GM19395 (cell line): ENCODE results near the gene MGAT2.
"Not testable (repeated sequence)": the region's sequence is repeated elsewhere in the genome, so short reads cannot be mapped to it uniquely, and the experiment has no call there.

Experiments
- ATAC-seq: cut with Tn5 transposase; IDR thresholded peaks from one replicate; pipeline ENCODE4 v1.9.1; 2021; ENCODE audit warnings: mild to moderate bottlenecking, moderate library complexity; ENCODE audit not compliant: unreplicated experiment

The MGAT2 gene

DNA sequence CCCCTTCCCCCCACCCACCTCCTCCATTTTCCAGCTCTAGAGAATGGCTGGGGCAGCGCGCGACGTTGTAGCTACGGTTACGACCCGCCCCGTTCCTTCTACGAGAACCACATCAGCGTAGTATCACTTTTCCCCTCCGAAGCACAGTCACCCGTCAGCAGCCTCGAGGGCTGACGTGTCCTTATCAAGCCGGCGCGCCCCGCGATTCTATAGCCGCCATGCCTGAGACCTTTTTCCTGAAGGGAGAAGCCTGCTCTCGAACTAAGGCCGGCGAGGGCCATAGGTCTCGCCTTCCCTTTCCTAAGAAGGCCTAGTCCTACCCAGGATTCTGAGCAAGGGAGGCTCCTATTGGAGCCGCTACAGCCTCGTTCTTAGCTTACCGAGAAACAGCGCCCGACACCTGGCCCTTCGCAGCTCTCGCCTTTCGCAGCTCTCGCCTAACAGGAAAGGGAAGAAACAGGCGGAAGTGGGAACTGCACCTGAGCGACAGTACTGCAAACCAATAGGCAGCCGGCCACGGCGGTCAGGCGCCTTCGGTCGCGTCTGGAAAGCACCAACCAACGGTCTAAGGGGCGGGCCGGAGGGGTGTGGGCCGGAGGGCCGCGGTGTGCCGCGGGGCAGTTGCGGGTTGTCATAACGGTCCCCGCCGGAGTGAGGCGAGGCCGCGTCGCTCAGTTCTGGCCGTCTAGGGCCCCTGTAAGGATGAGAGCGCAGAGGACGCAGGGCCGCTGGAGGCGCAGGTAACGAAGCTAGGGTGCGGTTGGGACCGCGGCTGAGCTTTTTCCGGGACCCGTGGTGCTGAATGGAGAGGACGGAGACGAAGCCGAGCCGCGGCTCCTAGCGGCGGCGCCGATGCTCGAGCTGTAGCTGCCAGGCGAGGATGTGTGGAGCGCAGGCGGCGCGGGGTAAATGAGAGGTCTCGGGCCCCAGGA lies at the start of gene MGAT2, which contains the start of gene RPL36AL:
Gene MGAT2 (plus strand): TSS at position 618 of the 932 bp plus-strand sequence. CDS start 470 bp downstream, outside the sequence.
Gene RPL36AL (minus strand): TSS at position 445 of the 932 bp plus-strand sequence. CDS start 1,522 bp downstream, outside the sequence.
- peak; percentile 95 for ATAC-seq

DNA sequence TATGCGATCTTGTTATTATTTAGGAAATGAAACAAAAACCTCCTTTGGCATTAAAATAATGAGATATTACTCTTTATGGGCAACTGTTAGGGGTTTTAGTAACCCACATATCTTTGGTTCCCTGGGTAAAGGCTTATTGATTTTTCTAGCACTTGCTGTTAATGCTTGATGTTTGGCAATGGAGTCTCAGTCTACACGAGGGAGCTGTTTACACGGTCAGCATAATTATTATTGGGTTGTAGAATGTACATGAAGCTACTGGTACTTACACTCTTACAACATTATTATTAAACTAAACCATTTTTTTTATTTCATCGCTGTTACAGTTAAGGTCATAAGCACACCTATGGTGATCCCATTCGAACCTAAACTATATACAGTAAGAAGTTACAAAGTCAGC lies 46.6 kb upstream of the MGAT2 start:
- no peak for ATAC-seq

DNA sequence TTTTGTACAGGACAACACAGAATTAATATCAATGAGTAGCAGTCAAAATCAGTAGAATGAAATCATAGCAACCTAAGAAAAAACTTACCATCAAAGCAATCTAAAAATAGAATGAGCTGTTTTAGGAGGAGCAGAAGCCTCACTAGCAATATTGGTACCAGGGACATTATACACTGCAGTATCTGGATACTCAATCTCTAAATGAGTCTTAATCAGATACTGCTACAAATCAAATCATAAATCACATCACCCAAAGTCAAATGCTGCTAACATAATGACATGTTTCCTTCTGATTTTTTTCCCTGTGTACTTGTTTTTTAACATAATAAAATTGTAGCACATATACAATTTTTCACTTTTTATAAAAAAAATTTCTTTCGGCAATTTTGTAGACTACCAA lies 42.5 kb upstream of the MGAT2 start:
- no peak for ATAC-seq

DNA sequence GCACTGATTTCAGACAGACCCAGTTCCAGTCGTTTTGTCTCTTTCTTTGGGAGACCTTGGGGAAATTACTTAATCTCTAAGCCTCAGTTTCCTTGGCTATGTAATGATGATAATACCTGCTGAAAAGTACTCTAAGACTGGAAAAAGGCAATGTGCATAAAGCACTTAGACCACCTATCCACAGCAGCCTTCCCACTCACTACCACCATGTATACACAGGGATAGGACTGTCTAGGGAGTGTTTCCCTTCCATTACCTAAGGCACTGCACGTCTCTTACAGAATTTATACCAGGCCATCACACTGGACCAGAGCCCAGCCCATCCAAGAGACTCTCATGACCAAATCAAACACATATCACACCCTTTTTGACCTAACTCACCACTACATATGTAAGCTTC lies 40.8 kb upstream of the MGAT2 start:
- no peak for ATAC-seq

DNA sequence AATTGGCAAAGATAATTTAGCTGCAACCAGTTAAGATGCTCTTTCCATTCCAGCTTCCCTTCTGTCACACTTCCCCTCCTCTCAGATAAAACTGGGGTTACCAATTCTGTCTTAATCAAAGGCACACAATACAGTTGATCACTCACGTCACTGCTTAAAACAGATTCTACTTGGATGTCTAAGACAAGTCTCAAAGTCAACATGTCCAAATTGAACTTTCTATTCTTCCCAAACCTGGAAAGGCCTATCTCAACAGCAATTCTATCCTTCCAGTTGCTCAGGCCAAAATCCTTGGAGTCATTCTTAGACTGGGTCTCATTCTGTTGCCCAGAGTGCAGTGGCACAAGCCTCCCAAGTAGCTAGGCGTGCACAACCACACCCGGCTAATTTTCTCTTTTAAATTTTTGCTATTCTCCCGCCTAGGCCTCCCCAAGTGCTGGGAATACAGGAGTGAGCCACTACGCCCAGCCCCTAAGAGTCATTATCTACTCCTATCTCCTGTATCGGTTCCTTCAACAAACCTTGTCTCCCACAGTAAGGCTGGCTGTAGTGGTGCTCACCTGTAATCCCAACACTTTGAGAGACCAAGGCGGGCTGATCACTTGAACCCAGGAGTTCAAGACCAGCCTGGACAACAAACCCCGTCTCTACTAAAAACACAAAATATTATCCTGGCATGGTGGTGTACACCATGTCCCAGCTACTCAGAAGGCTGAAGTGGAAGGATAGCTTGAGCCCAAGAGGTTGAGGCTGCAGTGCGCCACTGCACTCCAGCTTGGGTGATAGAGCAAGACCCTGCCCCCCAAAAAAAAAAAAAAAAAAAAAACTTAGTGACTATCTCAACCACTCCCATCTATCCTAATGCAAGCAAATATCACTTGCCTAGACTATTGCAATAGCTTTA lies 39.1 kb upstream of the MGAT2 start:
- no peak for ATAC-seq

DNA sequence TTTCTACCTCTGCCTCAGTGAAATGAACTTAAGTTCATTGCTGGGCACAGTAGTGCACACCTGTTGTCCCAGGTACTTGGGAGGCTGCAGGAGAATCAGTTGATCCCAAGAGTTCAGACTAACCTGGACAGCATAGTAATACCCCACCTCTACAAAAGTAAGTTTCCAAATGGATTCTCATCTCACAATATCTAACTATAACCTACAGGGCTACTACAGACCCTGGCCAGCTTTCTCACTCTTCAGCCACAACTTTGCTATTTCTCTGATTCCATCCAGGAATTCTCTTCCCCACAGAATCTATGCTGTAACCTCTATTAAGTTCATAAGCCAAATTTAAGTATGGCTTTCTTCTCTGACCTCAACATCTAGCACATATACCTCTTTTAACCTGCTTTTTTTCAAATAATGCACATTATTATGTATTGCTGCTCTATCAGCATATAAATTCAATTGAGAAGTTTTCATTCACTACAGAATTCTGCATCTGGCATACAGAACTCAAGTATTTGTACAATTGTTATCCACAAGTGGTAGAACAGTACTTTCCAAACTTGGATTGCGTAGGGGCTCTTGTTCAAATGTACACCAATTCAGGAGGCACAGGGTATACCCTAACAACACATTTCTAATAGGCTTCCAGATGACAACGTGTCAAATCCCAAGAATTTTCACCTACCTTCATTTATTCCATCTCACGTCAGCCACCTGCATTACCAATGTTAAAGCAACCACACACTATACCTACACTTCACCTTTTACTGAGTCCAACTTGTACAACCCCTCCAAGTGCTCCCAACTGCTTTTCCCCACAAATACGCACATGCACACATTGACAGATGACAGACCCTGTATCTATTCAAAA lies 38.3 kb upstream of the MGAT2 start:
- no peak for ATAC-seq

DNA sequence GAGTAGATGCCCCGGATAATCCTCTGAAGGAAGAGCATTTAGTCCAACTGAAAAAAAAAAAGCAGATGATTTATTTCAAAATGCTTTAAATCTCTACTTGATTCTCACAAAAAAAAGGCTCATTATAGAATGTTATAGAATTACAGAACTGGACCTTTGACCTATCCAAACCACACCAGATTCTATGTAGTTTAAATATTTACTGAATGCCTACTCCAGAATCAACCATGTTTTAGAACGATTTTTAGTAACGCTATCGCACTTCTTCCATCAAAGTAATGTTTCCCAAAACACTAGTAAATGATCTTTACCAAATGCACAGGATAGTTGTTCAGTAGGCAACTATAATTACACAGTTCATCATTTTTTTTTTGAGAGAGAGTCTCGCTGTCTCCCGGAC lies 37.0 kb upstream of the MGAT2 start:
- no peak for ATAC-seq

DNA sequence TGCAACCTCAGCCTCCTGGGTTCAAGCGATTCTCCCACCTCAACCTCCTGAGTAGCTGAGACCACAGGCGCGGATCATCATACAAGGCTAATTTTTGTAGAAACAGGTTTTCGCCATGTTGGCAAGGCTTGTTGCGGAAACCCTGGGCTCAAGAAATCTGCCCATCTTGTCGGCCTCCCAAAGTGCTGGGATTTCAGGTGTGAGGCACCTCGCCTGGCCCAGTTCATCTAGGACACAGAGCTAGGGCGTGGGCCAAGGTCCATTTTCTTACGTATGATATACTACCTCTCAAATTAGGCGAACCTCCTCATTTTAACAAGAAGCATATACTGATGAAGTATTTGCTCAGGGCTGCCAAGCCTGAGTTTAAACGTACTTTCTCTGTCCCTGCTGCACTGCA lies 36.5 kb upstream of the MGAT2 start:
- ATAC-seq = no peak

DNA sequence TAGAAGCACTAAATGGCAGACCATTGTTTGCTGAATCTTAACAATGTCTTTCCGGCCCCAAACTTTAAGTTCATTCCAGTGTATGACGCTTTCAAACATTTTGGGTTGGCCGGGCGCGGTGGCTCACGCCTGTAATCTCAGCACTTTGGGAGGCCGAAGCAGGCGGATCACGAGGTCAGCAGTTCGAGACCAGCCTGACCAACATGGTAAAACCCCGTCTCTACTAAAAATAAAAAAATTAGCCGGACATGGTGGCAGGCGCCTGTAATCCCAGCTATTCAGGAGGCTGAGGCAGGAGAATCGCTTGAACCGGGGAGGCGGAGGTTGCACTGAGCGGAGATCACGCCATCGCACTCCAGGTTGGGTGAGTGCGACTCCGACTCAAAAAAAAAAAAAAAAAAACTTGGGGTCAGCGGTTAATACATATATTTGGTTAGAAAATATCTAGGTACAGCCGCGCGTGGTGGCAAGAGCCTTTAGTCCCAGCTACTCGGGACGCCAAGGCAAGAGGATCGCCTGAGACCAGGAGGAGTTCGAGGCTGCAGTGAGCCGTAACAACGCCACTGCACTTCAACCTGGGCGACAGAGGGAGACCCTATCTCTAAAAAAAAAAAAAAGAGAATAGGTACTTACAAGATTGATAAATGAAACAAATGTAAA lies 35.5 kb upstream of the MGAT2 start:
- ATAC-seq = not testable (repeated sequence)

DNA sequence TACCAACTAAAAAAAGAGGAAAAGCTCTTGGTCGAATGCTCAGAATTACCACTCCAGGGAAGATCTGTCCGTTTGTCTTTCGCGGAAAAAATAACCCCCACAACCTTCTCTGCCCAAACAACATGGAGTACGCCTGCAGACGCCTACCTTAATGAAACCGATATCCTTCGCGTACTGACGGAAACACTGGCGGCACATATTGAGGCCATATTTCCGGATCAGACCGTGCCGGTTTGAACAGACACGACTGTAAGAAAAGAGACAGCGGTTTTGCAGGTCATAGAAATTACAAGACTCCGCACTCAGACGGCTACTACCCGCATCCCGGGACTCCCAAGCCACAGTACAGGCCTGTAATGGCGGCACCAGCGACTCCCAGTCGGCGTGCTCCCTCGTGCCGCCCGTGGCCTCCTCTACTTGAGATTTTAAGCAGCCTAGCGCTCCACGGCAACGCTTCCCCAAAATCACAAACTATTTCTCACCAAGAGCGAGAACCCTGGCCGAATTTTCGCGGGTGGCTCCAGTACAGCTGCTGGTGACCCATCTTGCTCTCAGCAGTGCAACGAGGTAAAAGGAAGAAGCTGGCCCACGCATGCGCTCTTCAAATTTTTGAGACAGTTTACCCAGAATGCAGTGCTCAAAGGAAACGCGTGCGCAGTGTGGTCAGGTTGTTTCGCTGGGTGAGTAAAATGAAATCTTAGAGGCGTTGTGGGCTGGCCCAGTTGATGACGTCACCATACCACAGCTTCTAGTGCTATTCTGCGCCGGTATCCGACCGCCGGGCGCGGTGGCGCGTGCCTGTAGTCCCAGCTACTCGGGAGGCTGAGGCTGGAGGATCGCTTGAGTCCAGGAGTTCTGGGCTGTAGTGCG lies 34.6 kb upstream of the MGAT2 start, which contains the start of gene RPS29:
Gene RPS29 (minus strand): TSS at position 578 of the 870 bp plus-strand sequence. CDS start 34 bp downstream, at position 544.
- ATAC-seq = peak; percentile 87

DNA sequence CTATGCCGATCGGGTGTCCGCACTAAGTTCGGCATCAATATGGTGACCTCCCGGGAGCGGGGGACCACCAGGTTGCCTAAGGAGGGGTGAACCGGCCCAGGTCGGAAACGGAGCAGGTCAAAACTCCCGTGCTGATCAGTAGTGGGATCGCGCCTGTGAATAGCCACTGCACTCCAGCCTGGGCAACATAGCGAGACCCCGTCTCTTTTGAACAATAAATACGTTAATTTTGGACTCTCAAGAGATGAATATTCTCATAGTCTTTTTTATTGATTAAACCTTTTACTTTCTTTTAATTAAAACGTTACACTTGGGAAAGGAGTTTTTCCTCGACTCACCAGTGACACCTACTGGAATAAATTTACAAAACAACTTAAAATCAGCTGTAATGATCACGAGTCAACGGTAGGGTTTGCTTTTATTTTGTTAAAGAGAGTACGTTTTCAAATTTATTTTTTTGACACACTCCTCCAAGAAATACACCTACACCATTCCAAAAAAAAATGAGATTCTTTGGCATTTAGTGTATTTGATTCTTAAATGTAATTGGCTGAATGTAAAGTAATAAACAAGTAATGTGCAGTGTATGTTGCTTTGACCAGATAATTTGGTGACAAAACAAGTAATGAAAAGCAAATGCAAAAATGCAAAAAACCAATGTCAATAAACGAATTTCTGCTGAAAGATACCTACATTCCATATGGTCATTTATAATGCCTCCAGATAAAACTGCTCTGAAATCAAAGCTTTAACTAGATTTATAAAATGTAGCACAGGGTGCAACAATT lies 33.7 kb upstream of the MGAT2 start:
- peak; percentile 39 for ATAC-seq

DNA sequence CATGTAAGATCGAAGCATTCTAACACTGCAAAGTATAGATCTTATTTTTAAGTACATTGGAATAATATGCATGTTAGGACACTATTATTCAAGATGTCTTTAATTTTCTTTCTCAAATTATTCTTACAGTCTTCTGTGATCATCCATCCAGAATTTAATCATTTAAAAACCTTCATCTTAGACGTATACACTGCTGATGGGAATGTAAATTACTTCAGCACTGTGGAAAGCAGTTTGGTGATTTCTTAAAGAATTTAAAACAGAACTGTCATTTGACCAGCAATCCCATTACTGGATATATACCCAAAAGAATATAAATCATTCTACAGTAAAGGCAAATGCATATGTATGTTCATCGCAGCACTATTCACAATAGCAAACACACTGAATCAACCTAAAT lies 31.2 kb upstream of the MGAT2 start:
- ATAC-seq = no peak

DNA sequence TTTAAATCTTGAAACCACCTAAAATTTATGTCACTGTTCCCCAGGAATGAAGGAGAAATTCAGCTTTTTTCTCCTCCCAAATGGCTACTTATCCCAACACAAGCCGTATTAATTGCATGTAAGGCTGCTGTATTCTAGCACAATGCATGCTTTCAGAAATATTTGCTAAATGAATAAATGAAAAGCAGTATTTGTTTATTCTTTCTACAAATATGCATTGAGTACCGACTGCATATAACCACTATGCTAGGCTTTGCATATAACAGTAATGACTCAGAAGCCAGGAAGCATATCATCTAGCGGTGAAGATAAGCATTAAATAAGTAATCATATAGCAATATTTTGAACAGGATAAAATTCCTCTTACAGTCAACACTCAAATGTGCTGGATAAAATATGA lies 27.6 kb upstream of the MGAT2 start:
- ATAC-seq = no peak

DNA sequence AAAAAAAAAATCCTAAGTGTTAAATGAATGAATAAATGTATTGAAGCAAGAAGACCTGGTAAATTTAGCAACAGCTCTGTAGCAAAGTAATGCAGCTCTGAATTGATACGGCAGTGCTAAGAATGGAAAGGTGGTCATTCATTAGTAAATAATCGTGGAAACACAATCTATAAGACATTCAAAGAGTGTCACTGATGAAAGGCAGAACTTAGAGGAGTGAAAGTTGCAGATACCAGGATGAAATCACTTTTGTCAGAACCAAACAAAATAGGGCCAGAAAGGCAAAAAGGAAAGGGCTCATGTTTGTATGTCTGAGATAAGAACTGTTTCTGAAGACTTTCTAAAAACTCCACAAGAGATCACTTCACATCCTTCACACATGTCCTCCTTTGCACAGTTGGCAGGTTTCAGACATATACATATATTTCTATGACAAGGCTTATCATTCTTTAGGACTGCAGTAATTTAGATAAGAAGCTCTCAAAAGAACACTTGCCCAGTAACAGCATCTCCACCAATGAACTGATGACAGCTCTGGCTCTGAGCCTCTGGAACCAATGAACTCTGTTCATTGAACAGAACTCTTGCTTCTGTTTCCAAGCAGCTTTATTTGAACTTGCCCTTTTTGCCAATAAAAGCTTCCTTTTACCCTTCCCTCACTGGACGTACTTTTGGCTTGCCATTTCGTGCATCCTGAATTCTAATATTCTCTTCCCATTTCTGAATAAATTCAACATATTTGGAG lies 26.1 kb upstream of the MGAT2 start:
- ATAC-seq = no peak

DNA sequence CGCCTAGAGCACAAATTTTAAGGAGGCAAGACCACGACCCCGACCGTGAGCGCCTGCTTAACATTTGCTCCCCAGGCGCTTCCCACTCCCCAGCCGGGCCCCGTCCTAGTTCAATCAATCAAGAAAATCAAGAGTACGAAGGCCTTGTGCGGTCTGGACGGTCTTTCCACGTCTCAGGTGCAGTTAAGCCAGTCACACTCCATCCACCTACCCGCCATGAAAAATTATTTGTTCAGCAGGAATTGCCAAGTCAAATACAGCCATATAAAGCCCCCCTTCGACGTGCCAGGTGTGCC lies 22.5 kb upstream of the MGAT2 start:
- peak; percentile 1 for ATAC-seq

DNA sequence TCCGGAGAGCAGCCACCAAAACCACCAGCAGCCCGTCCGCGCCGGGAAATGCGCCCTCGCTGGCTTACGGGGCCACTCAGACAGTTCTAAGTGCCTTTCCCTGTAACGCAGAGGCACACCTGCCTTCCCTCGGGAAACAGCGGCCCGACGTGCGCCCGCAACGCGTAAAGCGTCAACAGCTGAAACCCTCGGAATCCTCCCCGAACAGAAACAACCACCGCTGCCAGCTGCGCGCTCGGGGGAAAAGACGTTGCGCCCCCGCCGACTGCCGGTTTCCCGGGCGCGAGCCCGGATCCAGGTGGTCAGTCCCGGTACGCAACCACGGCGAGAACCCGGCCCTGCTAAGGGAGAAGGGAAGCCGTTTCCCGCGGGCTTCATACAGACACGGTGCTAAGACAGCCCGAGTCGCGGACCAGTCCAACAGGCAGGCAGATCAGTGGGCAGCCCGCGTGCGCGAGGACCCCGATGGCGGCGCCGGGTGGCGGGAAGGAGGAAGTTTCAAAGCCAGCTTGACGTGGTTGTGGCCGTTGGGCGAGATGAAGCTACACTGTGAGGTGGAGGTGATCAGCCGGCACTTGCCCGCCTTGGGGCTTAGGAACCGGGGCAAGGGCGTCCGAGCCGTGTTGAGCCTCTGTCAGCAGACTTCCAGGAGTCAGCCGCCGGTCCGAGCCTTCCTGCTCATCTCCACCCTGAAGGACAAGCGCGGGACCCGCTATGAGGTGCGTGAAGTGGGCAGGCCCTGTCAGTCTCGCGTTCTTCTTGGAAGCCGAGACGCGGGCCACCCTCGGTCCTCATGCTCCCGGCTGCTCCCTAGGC lies 21.9 kb upstream of the MGAT2 start, which contains the start of gene LRR1:
Gene LRR1 (plus strand): TSS at position 456 of the 816 bp plus-strand sequence. CDS start 81 bp downstream, at position 537.
- ATAC-seq = peak; percentile 58

DNA sequence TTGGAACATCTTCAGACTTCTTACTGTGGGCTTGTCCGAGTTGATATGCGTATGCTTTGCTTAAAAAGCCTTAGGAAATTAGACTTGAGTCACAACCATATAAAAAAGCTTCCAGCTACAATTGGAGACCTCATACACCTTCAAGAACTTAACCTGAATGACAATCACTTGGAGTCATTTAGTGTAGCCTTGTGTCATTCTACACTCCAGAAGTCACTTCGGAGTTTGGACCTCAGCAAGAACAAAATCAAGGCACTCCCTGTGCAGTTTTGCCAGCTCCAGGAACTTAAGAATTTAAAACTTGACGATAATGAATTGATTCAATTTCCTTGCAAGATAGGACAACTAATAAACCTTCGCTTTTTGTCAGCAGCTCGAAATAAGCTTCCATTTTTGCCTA lies 13.0 kb upstream of the MGAT2 start:
- ATAC-seq = no peak
